MM.1S (cell line): ENCODE results near the gene ATP8B4.

Source experiments
- EZH2 ChIP-seq: fragments of 300-600 bp; sonication (generic); optimal IDR thresholded peaks from 2 replicates; pipeline ENCODE3; 2017; ENCODE audit warnings: low read depth, mild to moderate bottlenecking, antibody characterized with exemption, low read length, mixed read lengths
- TF ChIP-seq, protein P1 (sequence below): fragments of 300-600 bp; sonication (generic); IDR thresholded peaks from 2 replicates; pipeline ENCODE4 v1.5.1; 2016; ENCODE audit warnings: antibody characterized with exemption, low read length, mixed read lengths

DNA sequence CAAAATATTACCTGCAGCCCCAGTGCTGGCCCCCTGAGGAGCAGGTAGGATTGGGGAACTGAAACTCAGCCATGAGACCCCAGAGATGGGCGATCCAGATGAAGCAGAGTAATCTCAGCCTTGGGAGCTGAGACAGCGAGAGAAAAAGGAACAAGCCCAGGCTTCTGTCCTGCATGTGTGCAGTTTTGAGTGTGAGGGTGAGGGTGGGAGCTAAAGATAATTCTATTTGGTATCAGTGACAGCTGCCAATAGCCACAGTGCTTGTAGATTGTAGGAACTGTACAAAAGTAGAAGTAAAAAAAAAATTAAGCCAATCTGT, 5.9 kb downstream of the ATP8B4 start:
- no peak for TF ChIP-seq EZH2
- TF ChIP-seq, protein P1, sequence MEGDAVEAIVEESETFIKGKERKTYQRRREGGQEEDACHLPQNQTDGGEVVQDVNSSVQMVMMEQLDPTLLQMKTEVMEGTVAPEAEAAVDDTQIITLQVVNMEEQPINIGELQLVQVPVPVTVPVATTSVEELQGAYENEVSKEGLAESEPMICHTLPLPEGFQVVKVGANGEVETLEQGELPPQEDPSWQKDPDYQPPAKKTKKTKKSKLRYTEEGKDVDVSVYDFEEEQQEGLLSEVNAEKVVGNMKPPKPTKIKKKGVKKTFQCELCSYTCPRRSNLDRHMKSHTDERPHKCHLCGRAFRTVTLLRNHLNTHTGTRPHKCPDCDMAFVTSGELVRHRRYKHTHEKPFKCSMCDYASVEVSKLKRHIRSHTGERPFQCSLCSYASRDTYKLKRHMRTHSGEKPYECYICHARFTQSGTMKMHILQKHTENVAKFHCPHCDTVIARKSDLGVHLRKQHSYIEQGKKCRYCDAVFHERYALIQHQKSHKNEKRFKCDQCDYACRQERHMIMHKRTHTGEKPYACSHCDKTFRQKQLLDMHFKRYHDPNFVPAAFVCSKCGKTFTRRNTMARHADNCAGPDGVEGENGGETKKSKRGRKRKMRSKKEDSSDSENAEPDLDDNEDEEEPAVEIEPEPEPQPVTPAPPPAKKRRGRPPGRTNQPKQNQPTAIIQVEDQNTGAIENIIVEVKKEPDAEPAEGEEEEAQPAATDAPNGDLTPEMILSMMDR, result no peak
